ENCODE results near the gene FUT7.
A peak's percentile ranks its signal among the peaks of the same experiment; 100 is the strongest.

FUT7 gene

DNA sequence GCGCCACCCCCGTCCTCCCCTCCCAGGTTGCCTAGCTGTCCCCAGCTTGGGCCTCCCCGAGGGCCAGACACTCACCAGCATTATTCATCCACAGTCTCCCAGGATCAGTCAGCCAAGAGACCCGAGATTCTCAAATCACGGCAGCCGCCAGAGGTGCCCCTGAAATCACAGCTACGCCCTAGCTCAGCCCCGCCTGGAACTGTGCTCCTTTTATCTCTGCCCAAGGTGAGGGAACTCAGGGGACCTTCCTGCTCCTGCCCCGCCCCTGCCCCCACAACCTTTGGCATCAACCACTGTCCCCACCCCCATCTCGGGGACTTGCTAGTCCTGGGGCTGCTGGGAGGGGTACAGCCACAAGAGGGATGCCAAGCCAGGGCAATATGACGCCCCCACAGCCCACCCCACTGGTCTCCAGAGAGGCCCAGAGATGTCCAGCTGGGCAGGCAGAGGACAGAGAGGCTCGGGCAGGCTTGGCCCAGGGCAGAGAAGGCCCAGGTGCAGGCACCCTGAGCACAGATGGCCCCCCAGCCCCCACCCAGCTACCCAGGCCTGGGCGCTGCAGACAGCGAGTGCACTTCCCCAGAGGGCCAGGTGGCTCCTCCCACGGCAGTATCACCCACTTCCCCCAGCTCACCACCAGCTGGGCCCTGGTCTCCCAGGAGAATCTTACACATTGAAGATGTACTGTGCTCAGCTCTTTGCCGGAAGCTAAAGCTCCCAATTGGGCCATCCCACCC lies at the start of gene FUT7:
Gene FUT7 (minus strand): TSS at position 185 of the 737 bp plus-strand sequence. CDS start 97 bp downstream, at position 88.
- intact Hi-C loops (cut with DNase I) = no loop called here
- DNase-seq = no peak

DNA sequence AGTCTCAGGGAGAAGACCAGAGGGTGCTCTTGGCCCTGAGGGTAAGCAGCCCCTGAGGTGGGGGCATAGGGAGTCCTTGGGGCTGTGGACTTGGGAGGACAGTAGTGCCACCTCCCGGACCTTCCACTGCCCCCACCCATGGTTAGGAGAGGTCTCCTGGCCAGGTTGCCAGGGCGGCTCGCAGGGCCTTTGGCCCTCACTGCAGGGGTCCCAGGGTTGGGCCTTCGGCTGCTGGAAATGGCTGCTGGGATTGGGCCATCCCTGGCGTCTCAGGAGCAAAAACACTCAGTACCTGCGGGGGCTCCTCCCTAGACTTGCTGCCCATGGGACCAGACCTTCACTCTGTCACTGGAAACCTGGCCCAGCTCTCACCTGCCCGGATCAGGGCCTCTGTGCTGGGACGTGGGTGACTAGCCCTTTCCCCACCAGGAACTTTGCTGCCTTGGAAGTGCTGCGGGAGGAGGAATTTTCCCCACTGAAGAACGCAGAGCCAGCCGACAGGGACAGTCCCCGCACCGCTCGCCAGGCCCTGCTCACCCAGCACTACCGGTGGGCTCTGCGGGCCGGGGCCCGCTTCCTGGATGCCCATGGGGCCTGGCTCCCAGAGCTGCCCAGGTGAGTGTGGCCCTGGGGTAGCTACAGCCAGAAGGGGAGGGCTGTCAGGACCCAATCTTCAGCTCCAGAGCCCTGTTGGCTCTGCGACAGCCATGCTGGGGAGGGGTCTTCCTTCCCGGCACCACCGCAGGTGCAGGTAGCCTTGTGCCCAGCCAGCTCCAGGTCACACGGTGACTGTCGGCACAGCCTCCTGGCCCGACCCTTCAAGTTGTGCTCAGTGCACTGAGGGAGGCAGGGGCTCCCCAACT lies 48.6 kb upstream of the FUT7 start:
- intact Hi-C loops (cut with DNase I) = no loop called here
- no peak for DNase-seq

DNA sequence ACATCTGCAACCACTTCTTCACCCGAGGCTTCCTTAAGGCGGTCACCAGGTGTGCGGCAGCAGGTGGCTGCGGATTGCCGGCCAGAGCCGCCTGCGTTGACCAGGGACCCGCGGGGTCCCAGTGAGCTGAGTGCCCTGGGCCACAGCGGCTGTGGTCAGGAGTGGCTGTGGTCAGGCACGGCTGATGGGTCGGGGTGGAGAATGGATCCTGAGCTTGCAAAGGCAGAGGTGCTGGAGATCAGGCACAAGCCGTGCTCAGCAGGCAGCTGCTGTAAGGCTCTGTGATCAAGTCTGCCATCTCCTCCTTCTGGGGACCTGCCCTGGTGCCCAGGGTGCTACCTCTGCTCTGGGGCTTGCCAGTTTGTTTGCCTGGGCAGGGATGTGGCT lies 47.5 kb upstream of the FUT7 start:
- intact Hi-C loops (cut with DNase I) = loop anchor here (10.0 kb wide), 1 partner anchor 295 kb away; no protein-coding TSS in a partner anchor
- no peak for DNase-seq

GRCh38 chr9:137078701-137079400 lies 47.0 kb upstream of the FUT7 start:
- no peak for DNase-seq
- intact Hi-C loops (cut with DNase I) = loop anchor here (10.0 kb wide), 1 partner anchor 294 kb away; no protein-coding TSS in a partner anchor

GRCh38 chr9:137077758-137078693 lies 46.1 kb upstream of the FUT7 start:
- no peak for DNase-seq
- intact Hi-C loops (cut with DNase I) = loop anchor here (10.0 kb wide), 1 partner anchor 293 kb away; no protein-coding TSS in a partner anchor

DNA sequence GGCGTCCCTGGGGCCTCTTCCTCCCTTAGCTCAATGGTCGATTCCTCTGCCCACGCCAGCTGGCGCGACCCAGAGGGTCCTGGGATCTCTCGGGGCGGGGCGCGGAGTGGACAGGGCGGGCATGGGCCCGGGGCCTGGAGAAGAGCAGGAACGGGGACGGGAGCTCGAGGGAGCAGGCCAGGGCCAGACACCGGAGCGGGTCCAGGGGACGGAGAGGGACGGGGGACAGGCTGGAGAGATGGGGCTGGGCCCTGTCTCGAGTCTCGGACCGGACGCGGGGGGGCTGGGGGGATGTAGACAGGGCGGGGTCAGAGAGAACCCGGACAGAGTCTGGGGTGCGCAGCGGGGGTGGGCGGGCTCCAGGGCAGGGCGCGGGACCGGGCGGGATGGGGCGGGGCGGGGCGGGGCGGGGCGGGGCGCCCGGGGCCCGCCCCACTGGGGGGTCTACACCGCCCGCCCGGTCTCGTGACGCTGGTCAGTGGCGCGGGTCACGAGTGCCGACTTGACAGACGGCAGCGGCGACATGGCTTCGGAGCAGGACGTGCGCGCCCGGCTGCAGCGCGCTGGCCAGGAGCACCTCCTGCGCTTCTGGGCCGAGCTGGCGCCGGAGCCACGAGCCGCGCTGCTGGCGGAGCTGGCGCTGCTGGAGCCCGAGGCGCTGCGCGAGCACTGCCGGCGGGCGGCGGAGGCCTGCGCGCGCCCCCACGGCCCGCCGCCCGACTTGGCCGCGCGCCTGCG lies 45.3 kb upstream of the FUT7 start, which contains the start of gene UAP1L1:
Gene UAP1L1 (plus strand): TSS at position 508 of the 738 bp plus-strand sequence. CDS start 16 bp downstream, at position 524.
- peak; percentile 77 to 96 (median 89) for DNase-seq
- intact Hi-C loops (cut with DNase I) = loop anchor here (10.0 kb wide), 1 partner anchor 292 kb away; no protein-coding TSS in a partner anchor

DNA sequence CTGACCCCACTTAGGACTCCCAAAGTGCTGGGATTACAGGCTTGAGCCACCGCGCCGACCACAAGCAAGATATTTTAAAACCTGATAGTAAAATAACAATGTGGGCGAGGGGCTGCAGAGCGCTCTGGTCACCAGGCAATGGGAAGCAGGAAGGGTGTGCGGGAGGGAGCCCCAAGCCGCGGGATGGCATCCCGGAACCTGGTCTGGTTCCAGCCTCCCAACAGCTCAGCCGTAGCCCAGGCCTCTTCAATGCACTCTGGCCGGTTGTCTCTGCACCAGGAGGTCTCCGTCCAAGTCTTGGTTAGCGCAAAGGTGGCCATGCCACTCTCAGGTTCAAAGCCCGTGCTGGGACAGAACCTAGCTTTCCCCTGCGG lies 44.7 kb upstream of the FUT7 start:
- intact Hi-C loops (cut with DNase I) = loop anchor here (10.0 kb wide), 1 partner anchor 292 kb away; no protein-coding TSS in a partner anchor
- DNase-seq = peak in 2 of 42 donors; percentile 27 to 38

GRCh38 chr9:137075275-137075775 lies 43.4 kb upstream of the FUT7 start:
- intact Hi-C loops (cut with DNase I) = loop anchor here (10.0 kb wide), 1 partner anchor 291 kb away; no protein-coding TSS in a partner anchor
- no peak for DNase-seq

DNA sequence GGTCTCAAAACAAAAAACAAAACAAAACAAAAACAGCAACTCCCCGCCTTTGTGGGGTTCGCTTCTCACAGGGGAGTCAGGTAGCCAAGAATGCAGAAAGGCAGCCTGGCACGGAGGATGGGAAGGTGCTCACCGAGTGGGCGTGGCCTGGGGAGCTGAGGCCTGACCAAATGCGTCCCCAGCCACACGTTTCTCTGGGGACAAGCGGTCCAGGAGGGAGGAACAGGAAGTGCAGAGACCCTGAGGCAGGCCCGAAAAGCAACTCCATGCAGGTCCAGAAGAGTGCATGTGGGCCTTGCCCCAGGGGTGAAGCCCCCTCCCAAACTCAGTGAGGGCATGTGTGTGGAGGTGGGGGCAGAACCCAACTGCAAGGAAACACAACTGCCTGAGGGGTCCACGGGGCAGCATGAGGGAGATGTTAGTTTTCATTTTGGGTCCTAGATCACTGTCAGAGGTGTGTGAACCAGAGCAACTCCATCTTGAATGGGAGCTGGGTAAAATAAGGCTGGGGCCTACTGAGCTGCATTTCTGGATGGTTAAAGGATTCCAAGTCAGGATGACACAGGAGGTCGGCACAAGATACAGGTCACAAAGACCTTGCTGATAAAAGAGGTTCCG lies 42.9 kb upstream of the FUT7 start:
- DNase-seq = no peak
- intact Hi-C loops (cut with DNase I) = loop anchor here (10.0 kb wide), 1 partner anchor 290 kb away; no protein-coding TSS in a partner anchor

DNA sequence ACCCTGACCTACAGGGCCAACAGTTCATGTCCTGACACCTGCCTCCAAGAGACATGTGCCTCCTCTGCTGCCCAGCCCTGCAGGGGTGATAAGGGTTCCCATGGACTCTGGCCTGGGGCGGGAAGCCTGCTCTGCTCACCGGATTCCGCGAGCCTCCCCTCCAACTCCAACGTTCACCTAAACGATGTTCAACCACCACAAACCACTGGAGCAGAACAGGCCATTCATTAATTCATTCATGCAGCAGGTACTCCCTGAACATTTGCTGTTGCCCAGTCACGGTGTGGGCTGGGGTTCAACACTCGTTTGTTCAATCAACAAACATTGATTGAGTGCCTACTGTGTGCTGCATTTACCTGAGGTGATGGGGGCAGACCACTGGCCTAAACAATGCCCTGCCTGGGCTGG lies 42.1 kb upstream of the FUT7 start:
- DNase-seq = no peak
- intact Hi-C loops (cut with DNase I) = loop anchor here (10.0 kb wide), 1 partner anchor 289 kb away; no protein-coding TSS in a partner anchor

DNA sequence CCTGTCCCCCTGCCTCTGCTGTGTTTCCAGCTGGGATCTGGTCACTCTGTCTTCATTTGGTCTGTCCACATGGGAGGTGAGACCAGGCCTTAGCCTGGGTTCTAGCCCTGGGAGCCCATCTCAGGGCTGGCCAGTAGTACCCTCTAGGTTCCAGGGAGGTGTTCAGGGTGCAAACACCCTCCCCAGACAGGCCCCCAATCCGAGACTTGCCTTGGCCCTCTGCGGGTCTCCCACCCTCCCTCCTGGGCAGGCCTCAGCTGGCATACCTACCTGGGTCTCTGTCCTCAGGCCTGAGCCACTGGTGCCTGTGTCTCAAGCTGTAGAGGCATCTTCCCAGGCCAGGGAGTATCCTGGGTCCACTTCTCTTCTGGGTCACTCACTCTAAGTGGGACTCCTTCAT lies 39.4 kb upstream of the FUT7 start:
- DNase-seq = no peak
- intact Hi-C loops (cut with DNase I) = loop anchor here (10.0 kb wide), 1 partner anchor 286 kb away; no protein-coding TSS in a partner anchor

DNA sequence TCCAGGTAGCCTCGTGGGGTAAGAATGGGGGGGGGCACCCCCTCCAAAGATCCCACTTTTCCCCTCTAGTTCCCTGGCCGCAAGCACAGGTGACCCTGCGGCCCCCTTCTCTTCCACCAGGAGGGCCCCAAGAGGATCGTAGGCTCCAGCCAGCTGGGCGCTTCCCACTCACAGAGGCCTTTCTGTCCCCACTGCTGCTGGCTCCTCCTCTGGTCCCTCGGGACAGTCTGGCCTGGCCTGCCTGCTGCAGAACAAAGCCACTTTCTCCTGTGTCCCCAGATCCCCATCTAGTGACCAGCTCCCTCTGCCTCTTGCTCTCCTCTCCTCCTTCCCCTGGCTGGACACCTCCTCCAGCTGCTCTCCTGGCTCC lies 39.0 kb upstream of the FUT7 start:
- peak; percentile 71 to 96 (median 89) for DNase-seq
- intact Hi-C loops (cut with DNase I) = loop anchor here (10.0 kb wide), 1 partner anchor 286 kb away; no protein-coding TSS in a partner anchor

GRCh38 chr9:137070201-137070905 lies 38.5 kb upstream of the FUT7 start, which contains the start of gene SAPCD2:
Gene SAPCD2 (minus strand): TSS chr9:137070557. CDS start chr9:137070460, 97 bp downstream.
- intact Hi-C loops (cut with DNase I) = loop anchor here (10.0 kb wide), 1 partner anchor 286 kb away; no protein-coding TSS in a partner anchor
- DNase-seq = peak; percentile 78 to 94 (median 87)

- intact Hi-C loops (cut with DNase I) = loop anchor here (10.0 kb wide), 1 partner anchor 285 kb away; no protein-coding TSS in a partner anchor
Observed at GRCh38 chr9:137069508-137070091, 37.7 kb upstream of the FUT7 start.

More at GRCh38 chr9:137069508-137070091, 37.7 kb upstream of the FUT7 start:
- DNase-seq = no peak
